HG02763 (cell line): ENCODE data around the gene UBE2J1.
"Not testable (repeated sequence)": the region's sequence is repeated elsewhere in the genome, so short reads cannot be mapped to it uniquely, and the experiment has no call there.

Source experiments
- ATAC-seq: cut with Tn5 transposase; IDR thresholded peaks from one replicate; pipeline ENCODE4 v1.9.1; 2021; ENCODE audit warnings: mild to moderate bottlenecking, moderate library complexity; ENCODE audit not compliant: unreplicated experiment

UBE2J1 gene

DNA sequence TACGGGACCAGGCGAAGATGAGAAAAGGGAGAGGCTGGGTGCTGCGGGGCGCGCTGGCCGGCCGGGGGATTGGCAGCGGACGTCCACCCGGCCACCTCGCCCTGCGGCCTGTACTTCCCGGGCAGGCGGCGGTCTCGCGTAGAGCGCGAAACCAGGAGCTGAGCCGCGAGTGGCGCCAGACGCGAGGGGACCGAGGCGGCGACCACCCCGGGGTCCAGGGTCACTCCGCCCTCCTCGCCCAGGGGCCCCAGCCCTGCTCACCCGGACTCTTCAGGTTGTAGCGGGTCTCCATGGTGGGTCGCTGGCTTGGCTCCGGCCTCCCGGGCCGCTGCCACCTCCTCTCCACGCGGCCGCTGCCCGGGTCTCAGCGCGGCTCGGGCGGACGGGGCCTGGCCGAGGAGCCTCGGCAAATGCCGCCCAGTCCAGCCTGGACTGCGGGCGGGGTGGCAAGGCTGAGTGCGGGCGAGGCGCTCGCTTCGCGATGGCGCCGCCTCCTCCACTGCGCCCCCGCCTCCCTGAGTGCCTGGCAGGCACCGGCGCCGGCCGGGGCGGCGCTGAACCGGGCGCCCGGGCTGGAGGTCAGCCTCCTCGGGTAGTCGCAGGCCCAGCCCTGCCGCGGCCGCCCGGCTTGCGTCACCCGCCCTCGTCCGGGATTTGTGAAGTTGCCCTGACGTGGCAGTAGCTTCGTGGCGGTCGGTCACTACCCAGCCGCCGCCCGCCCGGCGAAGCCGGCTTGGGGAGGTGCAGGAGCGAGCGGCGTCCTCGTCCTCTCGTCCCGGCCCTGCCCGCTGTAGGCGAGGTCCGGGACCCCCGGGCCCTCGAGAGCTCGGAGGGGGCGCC is at the start of gene UBE2J1:
UBE2J1 (minus strand) TSS at position 445 of the 840 bp plus-strand sequence; CDS start at position 292, 153 bp downstream.
- ATAC-seq, result peak; percentile 35

DNA sequence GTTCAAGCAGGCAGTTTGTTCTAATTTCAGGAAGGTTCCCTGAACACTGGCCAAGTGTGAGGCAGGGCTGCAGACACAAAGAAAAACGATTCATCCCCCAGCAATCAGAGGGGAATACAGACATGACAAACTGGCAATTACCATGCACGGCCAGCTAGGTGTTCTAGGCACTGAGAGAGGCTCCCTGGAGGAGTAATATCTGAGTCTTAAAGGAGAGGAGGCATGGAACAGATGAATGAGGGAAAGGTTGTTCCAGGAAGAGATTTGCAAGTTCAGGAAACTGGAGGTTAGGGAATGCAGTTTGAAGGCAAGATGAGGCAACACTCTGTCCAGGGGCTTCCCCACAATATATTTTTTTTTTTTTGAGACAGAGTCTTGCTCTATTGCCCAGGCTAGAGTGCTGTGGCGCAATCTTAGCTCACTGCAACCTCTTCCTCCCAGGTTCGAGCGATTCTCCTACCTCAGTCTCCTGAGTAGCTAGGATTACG is 48.4 kb upstream of the UBE2J1 start:
- ATAC-seq, result no peak

DNA sequence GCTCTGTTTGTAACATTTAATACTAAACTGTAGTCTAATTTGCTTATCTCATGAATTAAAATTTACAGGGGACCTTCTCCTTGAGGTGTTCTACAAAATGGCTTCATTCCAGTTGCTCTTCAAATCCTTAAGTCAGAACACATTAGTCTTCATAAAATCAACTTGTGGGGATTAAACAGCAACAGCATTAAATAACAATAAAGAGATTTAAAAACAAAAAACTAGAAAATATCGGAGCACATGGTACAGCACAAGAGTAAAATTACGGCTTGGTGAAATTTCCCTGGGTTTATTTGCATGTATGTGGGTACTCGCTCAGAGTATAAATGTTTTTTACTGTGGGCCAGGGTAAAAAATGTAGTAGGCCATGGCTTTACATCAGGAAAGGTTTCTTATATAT is 47.5 kb upstream of the UBE2J1 start:
- ATAC-seq, result no peak

GRCh38 chr6:89398762-89399525 is 46.4 kb upstream of the UBE2J1 start:
- ATAC-seq, result no peak

GRCh38 chr6:89397884-89398283 is 45.4 kb upstream of the UBE2J1 start:
- ATAC-seq, result not testable (repeated sequence)

DNA sequence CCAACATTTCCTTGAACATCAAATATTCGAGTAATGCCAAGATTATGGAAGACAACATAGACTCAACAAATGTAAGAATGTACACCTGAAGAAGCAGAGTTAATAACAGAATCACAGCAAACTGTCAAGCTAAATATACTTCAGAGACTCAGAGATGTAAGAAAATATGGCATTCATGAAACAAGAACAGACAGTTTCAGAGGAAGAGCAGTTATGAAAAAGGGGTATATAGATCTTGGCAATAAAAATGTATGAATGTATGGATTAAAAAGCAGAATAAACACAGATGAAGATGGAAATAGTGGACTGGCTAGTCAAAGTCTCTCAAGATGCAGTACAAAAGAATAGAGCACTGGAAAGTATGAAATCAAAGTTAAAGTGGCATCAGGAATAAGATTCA is 41.1 kb upstream of the UBE2J1 start:
- no peak for ATAC-seq

GRCh38 chr6:89392823-89393222 is 40.3 kb upstream of the UBE2J1 start:
- no peak for ATAC-seq

- ATAC-seq, result no peak
These were observed 36.3 kb upstream of the UBE2J1 start for GRCh38 chr6:89388846-89389245.

DNA sequence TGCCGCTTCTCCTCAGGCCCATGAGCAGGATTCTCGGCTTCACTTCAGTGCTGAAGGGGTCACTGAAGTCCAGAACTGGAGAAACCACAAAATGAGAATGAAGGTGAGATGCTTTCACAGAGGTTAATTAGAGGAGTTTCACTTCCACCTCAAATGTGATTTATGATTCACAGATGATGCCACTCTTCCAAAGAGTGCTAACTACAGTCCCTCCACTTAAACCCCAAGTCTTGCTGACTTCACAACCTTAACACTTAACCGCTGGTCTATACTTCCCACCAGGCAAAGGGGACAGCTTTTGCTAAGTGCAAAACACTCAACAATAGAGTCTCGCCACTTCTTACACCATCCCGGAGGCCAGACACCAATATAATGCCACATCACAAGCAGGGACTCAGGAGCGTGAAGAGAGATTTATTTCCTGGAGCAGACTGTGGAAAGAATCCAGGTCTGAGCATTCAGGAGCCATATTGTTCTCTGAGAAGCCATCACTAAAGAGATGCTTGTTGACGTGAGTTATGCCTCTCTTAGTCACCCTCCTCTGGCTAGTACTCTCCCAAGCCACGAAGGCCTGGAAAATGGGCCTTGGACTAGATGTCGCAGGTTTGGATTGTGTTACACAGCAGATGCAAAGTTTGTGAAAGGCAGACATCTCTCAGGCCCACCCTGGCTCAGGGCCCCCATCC is 35.1 kb upstream of the UBE2J1 start:
- peak; percentile 95 for ATAC-seq

DNA sequence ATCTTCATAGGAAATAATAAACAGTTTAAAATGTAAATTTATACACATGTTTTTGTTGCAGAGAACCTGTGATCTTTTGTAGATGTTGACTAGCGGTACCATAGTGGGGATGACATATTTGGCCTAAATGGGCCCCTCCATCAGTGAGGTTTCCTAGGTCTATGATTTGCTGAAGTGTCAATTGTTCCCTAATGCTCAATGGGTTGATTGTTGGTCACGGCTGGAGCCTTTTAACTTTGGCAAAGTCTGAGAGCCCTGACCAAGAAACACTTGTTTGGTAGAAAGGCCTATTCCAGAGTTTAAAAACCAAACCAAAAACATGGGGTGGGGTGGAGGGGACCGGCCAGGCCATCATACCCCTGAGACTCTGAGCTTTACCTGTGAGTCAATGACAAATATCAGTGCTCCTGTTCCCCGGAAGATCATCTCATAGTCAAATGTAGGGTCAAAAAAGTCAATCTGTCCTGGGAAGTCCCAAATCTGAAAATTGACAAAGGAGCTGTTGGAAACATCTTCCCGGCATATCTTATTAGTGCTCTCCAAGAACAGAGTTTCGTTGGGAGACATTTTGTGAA is 34.5 kb upstream of the UBE2J1 start:
- peak; percentile 26 for ATAC-seq

GRCh38 chr6:89385846-89386245 is 33.3 kb upstream of the UBE2J1 start:
- ATAC-seq, result no peak

GRCh38 chr6:89385156-89385667 is 32.7 kb upstream of the UBE2J1 start:
- no peak for ATAC-seq

DNA sequence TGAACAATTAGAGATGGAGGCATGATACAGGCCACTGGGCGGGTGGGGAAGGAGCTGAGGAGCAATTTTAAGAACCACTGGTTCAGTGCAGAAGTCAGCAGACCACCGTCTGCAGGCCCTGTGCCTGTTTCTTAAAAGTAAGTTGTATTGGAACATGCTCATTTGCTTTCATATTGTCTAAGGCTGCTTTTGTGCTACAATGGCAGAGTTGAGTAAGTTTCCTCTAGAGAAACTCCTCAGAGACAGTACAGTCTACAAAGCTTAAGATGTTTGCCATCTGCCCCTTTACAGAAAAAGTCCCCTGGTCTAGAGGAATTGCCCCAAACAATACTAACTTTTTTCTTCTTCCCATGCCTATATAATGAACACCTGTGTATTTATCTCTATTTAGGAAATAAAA is 28.5 kb upstream of the UBE2J1 start:
- ATAC-seq, result no peak

GRCh38 chr6:89379281-89379680 is 26.8 kb upstream of the UBE2J1 start:
- no peak for ATAC-seq

GRCh38 chr6:89378628-89379027 is 26.1 kb upstream of the UBE2J1 start:
- ATAC-seq, result no peak

DNA sequence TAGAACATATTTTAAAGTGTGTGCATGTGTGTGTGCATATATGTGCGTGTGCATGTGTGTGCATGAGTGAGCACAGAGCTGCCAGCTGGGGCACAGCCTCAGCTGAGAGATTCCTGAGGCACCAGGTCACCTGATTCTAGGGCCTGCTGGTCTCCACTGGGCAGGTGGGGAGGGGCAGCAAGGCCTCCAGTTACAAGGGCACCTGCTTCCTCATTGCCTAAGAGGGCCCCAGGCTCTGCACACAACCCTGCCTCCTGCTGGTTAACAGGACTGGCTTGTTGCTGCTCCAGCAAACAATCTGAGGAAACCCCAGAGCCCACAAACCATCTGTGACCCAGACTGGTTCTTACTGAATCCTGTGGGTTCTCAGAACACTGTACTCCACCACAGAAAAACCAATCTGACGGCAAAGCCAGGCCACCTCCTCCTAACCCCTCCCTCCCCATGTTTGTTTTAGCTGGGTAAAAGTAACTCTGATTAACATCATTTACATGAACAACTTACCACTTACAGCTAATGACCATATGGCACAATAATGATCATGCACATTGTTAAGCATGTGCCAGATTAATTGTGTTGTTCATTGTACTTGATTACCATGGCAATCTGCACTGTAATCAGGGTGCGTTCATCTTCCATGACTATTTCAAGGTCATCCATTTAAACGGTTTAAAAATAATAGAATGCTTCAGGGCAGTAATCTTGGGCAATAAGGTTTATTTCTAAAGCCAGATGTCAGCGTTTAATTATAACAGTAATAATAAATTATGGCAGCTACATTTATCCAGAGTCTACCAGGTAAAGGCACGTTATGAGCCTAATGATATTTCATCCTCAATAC is 23.1 kb upstream of the UBE2J1 start:
- ATAC-seq, result peak; percentile 70

- peak; percentile 41 for ATAC-seq
These were observed 20.0 kb upstream of the UBE2J1 start for GRCh38 chr6:89372506-89372901.

DNA sequence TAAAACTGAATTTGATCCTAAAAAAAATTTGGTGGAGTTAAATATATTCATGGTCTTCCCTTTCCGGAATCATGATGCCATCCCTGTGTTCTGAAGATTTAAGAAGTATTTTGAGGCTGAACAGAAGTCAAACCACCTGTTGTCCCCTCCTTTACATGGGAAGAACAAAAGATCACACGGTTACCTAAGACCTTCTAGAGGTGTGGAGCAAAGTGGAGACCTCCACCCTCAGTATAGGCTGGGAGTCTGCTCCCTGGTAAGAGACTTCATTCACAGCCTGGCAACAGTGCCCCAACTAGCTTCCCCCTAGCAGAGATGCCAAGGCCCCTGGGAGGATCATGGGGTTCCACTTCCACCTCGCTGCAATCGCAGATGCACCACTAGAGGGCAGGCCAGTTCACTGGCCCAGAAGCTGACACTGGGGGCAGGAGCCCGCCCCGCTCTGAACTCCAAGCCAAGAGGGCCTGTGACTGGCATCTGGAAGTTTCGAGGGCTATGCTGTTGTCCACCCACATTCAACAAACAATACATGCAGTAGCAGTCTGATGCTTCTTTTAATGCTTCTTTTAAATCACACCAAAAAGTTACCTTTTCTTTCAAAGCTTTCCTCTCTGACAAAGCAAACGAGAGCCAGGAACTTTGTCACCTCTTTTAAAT is 19.5 kb upstream of the UBE2J1 start:
- ATAC-seq, result peak; percentile 68

DNA sequence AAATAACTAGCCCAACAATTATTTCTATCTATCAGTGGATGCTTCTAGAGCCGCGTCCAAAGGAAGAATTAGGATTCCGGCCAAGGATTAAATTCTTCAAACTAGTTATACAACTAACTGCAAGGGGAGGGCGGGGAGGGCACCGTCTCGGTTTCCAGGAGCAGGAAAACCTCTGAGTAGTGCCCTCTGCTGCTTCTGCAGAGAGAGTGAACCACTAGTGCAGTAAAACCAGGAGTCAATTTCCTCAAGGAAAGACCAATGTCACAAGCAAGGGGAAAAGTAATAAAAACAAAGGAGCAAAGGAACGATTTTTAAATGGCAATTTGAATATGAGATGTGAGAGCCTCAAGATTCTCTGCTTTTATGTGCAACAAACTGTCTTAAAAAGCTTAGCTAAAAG is 16.5 kb upstream of the UBE2J1 start:
- ATAC-seq, result no peak
